Neural crest cell (in vitro differentiated cells): ENCODE results near the gene MYL7. TPM values are rescaled to one million over a fixed set of nuclear protein-coding genes. Genes with fewer than 3 reads are reported as not detected.

Experiments used
- DNase-seq: peaks from one replicate; pipeline ENCODE4 v3.0.0; 2021; ENCODE audit warnings: low read depth, mixed read lengths, low spot score
- H3K27ac Mint-ChIP-seq: one replicate; pipeline ENCODE4 v1.8.0; 2021; ENCODE audit warnings: mild to moderate bottlenecking, mixed read lengths; ENCODE audit not compliant: unreplicated experiment
- H3K27me3 Mint-ChIP-seq: 2 replicates; pipeline ENCODE4 v1.8.0; 2021; ENCODE audit warnings: low read depth, mild to moderate bottlenecking, mixed read lengths
- H3K36me3 Mint-ChIP-seq: 2 replicates; pipeline ENCODE4 v1.8.0; 2021; ENCODE audit warnings: low read depth, mild to moderate bottlenecking, mixed read lengths
- H3K4me1 Mint-ChIP-seq: 2 replicates; pipeline ENCODE4 v1.8.0; 2021; ENCODE audit warnings: mixed read lengths
- H3K4me3 Mint-ChIP-seq: one replicate; pipeline ENCODE4 v1.8.0; 2021; ENCODE audit warnings: mild to moderate bottlenecking, mixed read lengths
- H3K9me3 Mint-ChIP-seq: 2 replicates; pipeline ENCODE4 v1.8.0; 2021; ENCODE audit warnings: mixed read lengths
- CTCF ChIP-seq: fragments of 200-600 bp; sonication (generic); conservative IDR thresholded peaks from 2 replicates; pipeline ENCODE4 v1.5.0; 2021; ENCODE audit warnings: antibody characterized with exemption, mild to moderate bottlenecking
- total RNA-seq: library from RNA; stranded (reverse); gene quantifications from 2 replicates; pipeline ENCODE4 v1.2.1, GENCODE V29; 2021

Gene MYL7
- total RNA-seq, 1 donor from 2014 or later: not detected

GRCh38 chr7:44105832-44106231, 35.3 kb downstream of the MYL7 start:
- no peak overlapping the region for H3K27ac Mint-ChIP-seq
- peak overlapping the region; percentile 87 for H3K4me3 Mint-ChIP-seq
- no peaks in the 10 kb centered on the region for H3K9me3 Mint-ChIP-seq
- peaks cover 2% of the 10 kb centered on the region for H3K36me3 Mint-ChIP-seq
- no peak for TF ChIP-seq CTCF
- DNase-seq: no peak
- H3K4me1 Mint-ChIP-seq: peaks cover 14% of the 10 kb centered on the region
- no peaks in the 10 kb centered on the region for H3K27me3 Mint-ChIP-seq

- no peak for TF ChIP-seq CTCF
- H3K4me3 Mint-ChIP-seq: peak overlapping the region; percentile 87
- DNase-seq: no peak
- no peaks in the 10 kb centered on the region for H3K27me3 Mint-ChIP-seq
- no peaks in the 10 kb centered on the region for H3K9me3 Mint-ChIP-seq
- peaks cover 21% of the 10 kb centered on the region for H3K4me1 Mint-ChIP-seq
- H3K27ac Mint-ChIP-seq: no peak overlapping the region
- H3K36me3 Mint-ChIP-seq: peaks cover 2% of the 10 kb centered on the region
Measured at GRCh38 chr7:44104860-44105771, 36.0 kb downstream of the MYL7 start.

- H3K36me3 Mint-ChIP-seq: peaks cover 2% of the 10 kb centered on the region
- H3K27ac Mint-ChIP-seq: no peak within 1 kb of the TSS
- no peaks in the 10 kb centered on the region for H3K9me3 Mint-ChIP-seq
- peak within 1 kb of the TSS; percentile 87 for H3K4me3 Mint-ChIP-seq
- peaks cover 22% of the 10 kb centered on the region for H3K4me1 Mint-ChIP-seq
- peak; percentile 14 for TF ChIP-seq CTCF
- DNase-seq: peak; percentile 26
- H3K27me3 Mint-ChIP-seq: no peaks in the 10 kb centered on the region
Measured at GRCh38 chr7:44103923-44104859, 36.9 kb downstream of the MYL7 start, which contains the start of gene AEBP1. Gene AEBP1 (plus strand): TSS chr7:44104345. CDS start chr7:44104666, 321 bp downstream.

- H3K27me3 Mint-ChIP-seq: no peaks in the 10 kb centered on the region
- peak overlapping the region; percentile 81 for H3K4me3 Mint-ChIP-seq
- H3K9me3 Mint-ChIP-seq: no peaks in the 10 kb centered on the region
- no peak for TF ChIP-seq CTCF
- H3K36me3 Mint-ChIP-seq: peaks cover 2% of the 10 kb centered on the region
- peaks cover 22% of the 10 kb centered on the region for H3K4me1 Mint-ChIP-seq
- no peak overlapping the region for H3K27ac Mint-ChIP-seq
- no peak for DNase-seq
Measured at GRCh38 chr7:44103566-44103922, 37.6 kb downstream of the MYL7 start.

- TF ChIP-seq CTCF: no peak
- peaks cover 2% of the 10 kb centered on the region for H3K36me3 Mint-ChIP-seq
- H3K27ac Mint-ChIP-seq: no peak overlapping the region
- H3K9me3 Mint-ChIP-seq: no peaks in the 10 kb centered on the region
- peak overlapping the region; percentile 81 for H3K4me3 Mint-ChIP-seq
- H3K27me3 Mint-ChIP-seq: no peaks in the 10 kb centered on the region
- no peak for DNase-seq
- H3K4me1 Mint-ChIP-seq: peaks cover 22% of the 10 kb centered on the region
Measured at GRCh38 chr7:44102846-44103565, 38.1 kb downstream of the MYL7 start.
